GM18505 (cell line): ENCODE measurements around the gene LRBA.
A peak's percentile ranks its signal among the peaks of the same experiment; 100 is the strongest.
"Not testable (repeated sequence)": the region's sequence is repeated elsewhere in the genome, so short reads cannot be mapped to it uniquely, and the experiment has no call there.

Experiments
- ATAC-seq: cut with Tn5 transposase; IDR thresholded peaks from one replicate; pipeline ENCODE4 v1.9.1; 2021; ENCODE audit not compliant: unreplicated experiment
- POLR2A ChIP-seq: IDR thresholded peaks from 4 replicates; pipeline ENCODE4 v1.6.1; 2011; ENCODE audit warnings: borderline replicate concordance; ENCODE audit not compliant: insufficient read depth, insufficient read length; ENCODE audit errors: extremely low read depth

LRBA gene

DNA sequence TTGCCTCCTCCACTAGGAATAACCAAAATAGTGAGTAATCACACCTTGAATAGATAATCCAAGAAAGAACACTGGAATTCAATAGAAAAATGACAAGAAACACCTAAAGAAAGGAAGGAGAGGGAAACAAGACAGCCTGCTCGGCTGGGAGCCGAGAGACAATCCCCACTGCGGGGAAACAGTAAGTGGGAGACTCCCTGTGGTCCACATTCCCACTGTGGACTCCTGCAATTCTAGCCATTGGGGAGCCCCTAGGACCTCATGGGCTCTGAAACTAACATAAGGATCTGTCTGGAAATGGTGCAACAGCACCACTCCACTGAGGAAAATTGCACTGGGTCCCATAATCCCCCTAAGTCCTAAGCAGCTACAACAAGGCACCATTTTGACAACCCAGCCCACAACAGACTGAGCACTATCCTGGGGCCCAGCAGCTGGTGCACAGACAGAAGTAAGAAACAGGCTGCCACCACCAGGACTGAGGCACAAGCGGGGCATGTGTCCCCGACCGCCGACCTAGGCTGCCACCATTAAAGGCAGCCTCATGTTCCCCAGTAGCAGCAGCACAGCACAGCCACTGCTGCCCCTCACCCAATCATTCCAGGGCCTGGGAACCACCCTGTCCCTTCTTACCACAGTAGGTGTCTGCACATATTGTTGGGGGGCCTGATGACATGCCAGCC, 14.2 kb downstream of the LRBA start:
- TF ChIP-seq POLR2A: no peak
- ATAC-seq: no peak

DNA sequence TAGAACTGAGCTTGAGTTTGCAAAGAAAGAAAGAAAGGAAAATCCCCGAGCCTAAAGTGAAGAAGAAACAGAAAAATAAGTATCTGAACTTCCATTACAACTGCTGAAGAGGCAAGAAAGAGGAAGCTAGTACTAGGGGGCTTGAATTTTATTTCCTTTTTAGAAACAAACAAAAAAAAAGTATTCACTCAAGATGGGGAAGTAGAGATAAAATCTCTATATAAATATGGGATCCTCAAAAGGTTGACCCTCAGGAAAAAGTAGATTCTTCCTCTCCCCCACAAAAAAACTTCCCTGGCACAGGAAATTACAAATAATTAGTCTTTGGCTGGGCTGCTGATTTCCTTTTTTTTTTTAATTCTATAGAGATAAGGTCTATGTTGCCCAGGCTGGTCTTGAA, 16.0 kb downstream of the LRBA start:
- ATAC-seq: no peak
- no peak for TF ChIP-seq POLR2A

DNA sequence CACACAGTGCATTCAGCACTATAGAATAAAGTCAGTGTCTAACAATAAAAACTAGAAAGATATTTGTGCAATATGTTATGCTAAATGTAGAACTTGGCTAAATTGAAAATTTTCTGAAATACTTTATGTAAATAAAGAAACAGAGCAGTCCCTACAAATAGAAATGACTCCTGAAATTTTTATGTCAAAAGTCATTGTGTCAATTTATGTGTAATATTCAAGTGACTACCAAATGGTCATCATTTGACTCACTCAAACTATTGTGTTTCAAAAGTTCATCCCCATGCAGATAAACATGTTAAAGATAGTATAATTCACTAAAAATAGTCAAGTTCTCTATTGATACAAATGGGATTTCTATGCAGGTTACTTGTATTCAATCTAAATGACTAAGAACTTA, 17.9 kb downstream of the LRBA start:
- no peak for ATAC-seq

DNA sequence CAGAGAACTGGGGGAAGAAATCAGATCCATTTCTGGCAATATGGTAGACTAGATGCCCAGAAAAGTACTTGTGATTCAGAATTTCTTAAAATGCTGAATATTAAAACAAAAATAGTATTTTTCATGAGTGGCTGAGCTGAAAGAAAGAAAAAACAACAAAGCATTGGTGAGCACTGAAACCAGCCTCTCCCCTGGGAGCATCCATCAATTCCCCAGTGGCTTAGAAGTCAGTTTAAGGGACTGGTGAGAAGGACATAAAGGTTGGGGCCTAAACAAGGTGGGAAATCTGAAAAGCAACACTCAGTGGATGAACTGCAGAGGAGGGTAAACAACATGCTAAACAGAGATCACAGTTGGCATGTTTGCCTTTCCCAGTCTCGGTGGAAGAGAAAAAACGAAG, 20.4 kb downstream of the LRBA start:
- TF ChIP-seq POLR2A: no peak
- ATAC-seq: no peak

More for the DNA sequence above, 17.9 kb downstream of the LRBA start:
- TF ChIP-seq POLR2A: no peak

DNA sequence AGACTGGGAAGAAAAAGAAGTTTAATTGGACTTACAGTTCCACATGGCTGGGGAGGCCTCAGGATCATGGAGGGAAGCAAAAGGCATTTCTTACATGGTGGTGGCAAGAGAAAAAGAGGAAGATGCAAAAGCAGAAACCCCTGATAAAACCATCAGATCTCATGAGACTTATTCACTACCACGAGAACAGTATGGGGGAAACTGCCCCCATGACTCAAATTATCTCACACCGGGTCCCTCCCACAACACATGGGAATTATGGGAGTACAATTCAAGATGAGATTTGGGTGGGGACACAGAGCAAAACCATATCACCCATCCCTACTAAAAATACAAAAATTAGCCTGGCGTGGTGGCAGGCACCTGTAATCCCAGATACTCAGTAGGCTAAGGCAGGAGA, 21.5 kb downstream of the LRBA start:
- ATAC-seq: not testable (repeated sequence)

DNA sequence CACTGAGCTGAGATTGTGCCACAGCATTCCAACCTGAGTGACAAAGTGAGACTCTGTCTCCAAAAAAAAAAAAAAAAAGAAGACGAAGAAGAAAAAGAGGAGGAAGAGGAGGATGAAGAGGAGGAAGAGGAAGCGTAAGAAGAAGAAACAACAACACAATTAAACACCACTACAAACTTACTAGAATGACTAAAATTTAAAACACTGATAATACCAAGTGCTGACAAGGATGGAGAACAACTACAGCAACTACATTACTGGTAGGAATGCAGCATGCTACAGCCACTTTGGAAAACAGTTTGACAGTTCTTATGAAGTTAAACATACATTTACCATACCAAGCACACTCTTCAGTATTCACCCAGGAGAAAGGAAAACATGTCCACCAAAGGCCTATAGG, 24.1 kb downstream of the LRBA start:
- TF ChIP-seq POLR2A: no peak
- no peak for ATAC-seq

DNA sequence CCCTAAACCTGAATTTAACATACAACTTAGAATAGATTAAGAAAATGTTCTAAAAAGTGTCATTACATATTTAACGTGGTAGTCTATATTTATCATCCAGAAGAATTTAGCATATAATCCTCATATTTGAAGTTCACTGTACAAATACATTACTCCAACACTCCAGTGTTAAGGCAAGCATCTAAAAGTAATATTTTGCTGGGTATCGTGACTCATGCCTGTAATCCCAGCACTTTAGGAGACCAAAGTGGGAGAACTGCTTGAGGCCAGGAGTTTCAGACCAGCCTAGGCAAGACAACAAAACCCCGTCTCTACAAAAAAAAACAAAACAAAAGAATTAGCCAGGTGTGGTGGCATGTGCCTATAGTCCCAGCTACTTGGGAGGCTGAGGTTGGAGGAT, 24.8 kb downstream of the LRBA start:
- TF ChIP-seq POLR2A: no peak
- no peak for ATAC-seq

DNA sequence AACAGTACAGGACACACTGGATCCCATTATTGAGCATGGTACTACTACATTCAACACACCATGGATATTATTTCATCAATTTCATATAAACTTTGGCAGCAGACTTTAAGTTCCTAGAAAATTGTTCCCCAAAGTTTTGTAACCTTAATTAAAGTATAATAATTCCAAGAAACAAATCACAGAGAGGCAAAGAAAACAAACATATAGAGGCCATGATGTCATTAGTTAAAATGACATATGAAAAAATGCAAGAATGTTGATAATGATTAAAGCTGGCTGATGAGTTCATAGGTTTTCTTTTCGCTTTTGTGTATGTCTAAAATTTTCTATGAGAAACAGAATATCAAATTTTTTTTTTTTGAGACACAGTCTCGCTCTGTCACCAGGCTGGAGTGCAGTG, 26.8 kb downstream of the LRBA start:
- no peak for TF ChIP-seq POLR2A

DNA sequence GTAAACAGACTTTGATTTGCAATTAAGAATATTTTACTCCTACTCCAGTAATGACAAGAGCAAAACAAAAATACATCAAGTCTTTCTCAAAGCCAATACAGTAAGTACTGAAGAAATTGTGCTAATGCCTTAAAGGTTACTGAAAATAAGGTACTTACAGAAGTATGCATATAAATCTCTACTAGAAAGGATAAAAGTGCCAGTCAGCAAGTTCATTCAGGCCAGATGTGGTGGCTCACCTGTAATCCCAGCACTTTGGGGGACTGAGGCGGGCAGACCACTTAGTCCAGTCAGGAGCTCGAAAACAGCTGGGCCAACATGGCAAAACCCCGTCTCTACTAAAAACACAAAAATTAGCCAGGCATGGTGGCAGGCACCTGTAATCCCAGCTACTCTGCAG, 27.9 kb downstream of the LRBA start:
- ATAC-seq: no peak
- no peak for TF ChIP-seq POLR2A

More for the DNA sequence above, 26.8 kb downstream of the LRBA start:
- no peak for ATAC-seq

DNA sequence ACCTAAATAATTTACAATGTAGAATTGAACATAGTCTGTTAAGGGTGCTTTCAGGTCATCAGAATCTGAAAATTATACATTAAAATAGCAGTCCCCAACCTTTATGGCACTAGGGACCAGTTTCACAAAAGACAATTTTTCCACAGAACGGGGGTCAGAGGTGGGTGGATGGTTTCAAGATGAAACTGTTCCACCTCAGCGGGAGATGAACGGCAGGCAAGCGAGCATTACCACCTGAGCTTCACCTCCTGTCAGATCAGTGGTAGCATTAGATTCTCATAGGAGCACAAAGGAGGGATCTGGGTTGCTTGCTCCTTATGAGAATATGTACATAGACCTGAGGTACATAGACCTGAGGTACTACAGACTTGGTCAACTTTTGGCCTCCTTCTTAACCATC, 29.0 kb downstream of the LRBA start:
- TF ChIP-seq POLR2A: no peak
- ATAC-seq: peak; percentile 54

DNA sequence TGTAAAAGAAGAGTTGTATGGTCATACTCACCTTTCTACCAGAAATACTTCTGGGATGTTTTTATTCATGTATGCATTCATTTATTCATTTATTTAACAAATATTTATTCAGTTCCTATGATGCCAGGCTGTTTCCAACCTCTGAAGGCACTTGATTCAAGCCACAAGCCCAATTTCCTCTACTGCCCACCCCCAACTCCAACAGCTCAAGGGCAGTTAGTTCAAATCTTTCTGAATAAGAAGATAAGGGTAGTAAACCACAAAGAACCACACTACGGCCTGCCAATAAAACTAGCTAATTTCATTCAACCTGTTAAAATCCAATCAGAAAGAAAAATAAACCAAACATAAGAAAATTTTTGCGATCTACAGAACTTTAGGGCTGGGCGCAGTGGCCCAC, 31.2 kb downstream of the LRBA start:
- TF ChIP-seq POLR2A: no peak
- ATAC-seq: no peak

DNA sequence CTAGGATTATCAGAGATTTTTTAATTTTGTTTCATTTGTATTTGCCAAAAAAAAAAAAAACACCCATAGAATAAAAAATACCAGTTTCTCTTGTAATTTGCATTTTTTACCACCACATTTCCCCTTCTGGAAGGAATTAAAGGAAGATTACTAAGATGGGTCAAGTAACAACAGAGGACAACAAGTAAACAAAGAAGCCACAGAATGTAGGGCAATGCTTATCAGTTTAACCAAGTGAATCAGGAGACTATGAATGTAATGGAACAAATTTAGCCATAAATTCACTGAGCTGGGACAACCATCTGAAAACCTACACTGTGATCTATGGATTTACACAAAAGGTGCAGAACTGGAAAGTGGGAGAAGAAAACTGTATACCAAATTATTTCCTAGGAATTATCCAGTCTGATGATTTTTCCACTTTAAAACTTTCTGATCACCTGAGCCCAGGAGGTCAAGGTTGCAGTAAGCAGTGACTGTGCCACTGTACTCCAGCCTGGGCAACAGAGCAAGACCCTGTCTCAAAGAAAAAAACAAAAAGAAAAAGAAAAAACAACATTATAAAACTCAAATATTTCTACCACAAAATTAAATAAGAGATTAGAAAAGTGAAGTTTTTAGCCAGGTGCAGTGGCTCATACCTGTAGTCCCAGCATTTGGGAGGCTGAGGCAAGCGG, 32.4 kb downstream of the LRBA start:
- TF ChIP-seq POLR2A: no peak
- no peak for ATAC-seq

DNA sequence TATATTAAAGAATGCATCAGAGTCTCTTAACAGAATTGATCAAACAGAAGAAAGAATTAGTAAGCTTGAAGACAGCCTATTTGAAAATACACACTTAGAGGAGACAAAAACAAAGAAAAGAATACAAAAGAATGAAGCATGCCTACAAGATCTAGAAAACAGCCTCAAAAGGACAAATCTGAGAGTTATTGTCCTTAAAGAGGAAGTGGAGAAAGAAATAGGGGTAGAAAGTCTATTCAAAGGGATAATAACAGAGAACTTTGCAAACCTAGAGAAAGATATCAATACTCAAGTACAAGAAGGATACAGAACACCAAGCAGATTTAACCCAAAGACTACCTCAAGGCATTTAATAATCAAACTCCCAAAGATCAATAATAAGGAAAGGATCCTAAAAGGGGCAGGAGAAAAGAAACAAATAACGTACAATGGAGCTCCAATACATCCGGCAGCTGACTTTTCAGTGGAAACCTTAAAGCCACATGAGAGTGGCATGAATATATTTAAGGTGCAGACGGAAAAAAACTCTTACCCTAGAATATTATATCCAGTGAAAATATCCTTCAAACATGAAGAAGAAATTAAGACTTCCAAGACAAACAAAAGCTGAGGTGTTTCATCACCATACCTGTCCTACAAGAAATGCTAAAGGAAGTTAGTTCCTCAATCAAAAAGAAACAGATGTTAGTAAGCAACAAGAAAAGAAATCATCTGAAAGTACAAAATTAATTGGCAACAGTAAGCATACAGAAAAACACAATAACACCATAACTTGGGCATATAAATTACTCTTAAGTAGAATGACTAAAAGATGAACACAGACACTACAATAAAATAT, 36.1 kb downstream of the LRBA start:
- no peak for TF ChIP-seq POLR2A
- no peak for ATAC-seq

DNA sequence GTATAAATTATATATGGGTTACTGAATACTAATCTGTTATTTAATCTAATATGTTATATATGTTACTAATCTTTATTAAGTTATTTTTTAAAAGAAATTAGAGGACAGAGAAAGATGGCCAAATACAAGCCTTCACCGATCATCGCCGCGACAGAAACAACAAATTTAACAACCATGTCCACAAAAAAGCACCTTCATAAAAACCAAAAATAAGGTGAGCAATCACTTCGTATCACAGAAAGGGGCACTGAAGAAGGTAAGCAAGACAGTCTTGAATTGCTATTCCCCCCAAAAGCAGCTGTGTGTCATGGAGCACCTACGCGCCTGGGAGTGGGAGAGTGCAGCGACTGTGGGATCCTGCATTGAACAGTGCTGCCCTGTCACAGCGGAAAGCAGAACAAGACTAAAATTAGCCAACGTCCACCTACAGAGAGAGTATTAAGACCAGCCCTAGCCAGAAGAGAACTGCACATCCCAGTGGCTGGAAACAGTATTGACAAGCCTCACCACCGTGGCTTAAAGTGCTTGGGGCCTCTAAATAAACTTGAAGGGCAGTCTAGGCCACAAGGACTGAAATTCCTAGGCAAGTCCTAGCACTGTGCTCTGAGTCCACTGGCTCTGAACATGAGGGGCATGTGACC, 38.5 kb downstream of the LRBA start:
- TF ChIP-seq POLR2A: no peak
- ATAC-seq: no peak

DNA sequence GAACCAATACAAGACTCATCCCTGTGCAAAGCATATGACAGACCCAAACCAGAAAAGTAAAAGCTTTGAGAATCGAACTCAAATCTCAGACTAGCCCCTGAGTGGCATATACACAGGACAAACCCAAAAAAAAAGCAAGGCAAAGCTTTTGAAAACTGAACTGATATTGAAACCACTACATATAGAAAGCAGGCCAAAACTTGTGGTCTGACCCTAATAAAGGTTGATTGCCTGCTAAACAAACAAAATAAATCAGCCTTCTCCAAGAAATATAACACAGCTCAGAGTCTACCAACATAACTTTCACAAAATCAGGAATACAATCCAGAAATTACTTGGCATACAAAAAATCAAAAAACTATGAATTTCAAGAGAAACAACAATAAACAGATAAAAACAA, 40.3 kb downstream of the LRBA start:
- no peak for TF ChIP-seq POLR2A

More for the DNA sequence above, 40.3 kb downstream of the LRBA start:
- peak; percentile 41 for ATAC-seq
